Skeletal muscle tissue (tissue), 4 donors: ENCODE measurements around the gene SERPINE1. TPM values are rescaled to one million over a fixed set of nuclear protein-coding genes. Genes with fewer than 3 reads are reported as not detected.
"Not testable (repeated sequence)": the region's sequence is repeated elsewhere in the genome, so short reads cannot be mapped to it uniquely, and the experiment has no call there.

Source experiments
- H3K27ac ChIP-seq: one replicate; pipeline ENCODE4 v1.7.0; 2013; ENCODE audit warnings: mild to moderate bottlenecking, low read depth, low read length, inconsistent platforms
- H3K27me3 ChIP-seq, 3 donors: one replicate each; pipeline ENCODE4 v1.7.0; 2013; ENCODE audit warnings: low read length in 3 of 3; ENCODE audit not compliant: control insufficient read depth in 3 of 3, insufficient read depth in 3 of 3
- H3K36me3 ChIP-seq, 3 donors: one replicate each; pipeline ENCODE4 v1.7.0; 2013; ENCODE audit warnings: low read length in 3 of 3; ENCODE audit not compliant: control insufficient read depth in 3 of 3, insufficient read depth in 3 of 3
- H3K4me1 ChIP-seq, 3 donors: one replicate each; pipeline ENCODE4 v1.7.0; 2013; ENCODE audit warnings: low read length in 3 of 3, mild to moderate bottlenecking in 3 of 3; ENCODE audit not compliant: control insufficient read depth in 3 of 3, insufficient read depth in 3 of 3
- H3K4me3 ChIP-seq, 3 donors: one replicate each; pipeline ENCODE4 v1.7.0; 2013; ENCODE audit warnings: low read length in 3 of 3
- H3K9ac ChIP-seq, 3 donors: one replicate each; pipeline ENCODE4 v1.7.0; 2013; ENCODE audit warnings: low read length in 3 of 3, mild to moderate bottlenecking in 3 of 3, moderate library complexity in 2 of 3, low read depth in 1 of 3
- H3K9me3 ChIP-seq, 3 donors: one replicate each; pipeline ENCODE4 v1.7.0; 2013; ENCODE audit warnings: low read length in 3 of 3; ENCODE audit not compliant: control insufficient read depth in 3 of 3
- total RNA-seq: library from RNA; depleted of rRNA; stranded (reverse); fragments of >200 nt; gene quantifications from one replicate; pipeline ENCODE4 v1.2.3, GENCODE V29; 2014
- donor health status: Osteomylitis.

The SERPINE1 gene
- total RNA-seq, 1 donor from 2014 or later = 2.1 TPM

DNA sequence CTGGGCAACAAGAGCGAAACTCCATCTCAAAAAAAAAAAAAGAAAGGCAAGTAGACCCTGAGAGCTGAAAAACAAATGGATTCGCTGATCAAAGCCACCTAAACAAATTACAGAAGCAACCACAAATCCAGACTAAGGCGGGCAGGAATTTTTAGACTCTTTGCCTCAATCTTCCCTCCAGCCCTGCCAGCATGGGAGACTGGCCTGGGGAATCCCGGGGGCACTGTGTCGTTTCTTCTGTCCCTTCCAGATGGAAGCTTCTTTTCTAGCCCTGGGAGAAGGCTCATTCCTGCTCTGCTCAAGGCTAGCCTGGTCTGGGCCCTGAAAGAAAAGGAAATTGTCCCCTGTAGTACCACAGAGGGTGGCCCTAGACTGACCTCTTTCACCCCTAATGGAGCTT is 15.6 kb upstream of the SERPINE1 start:
- H3K4me1 ChIP-seq = peaks cover 7 to 12% (median 11%) of the 10 kb centered on the region in 3 donors
- H3K36me3 ChIP-seq = no peaks in the 10 kb centered on the region
- no peak overlapping the region for H3K9ac ChIP-seq
- H3K27ac ChIP-seq = no peak overlapping the region
- no peak overlapping the region for H3K4me3 ChIP-seq
- no peaks in the 10 kb centered on the region for H3K9me3 ChIP-seq
- no peaks in the 10 kb centered on the region for H3K27me3 ChIP-seq

DNA sequence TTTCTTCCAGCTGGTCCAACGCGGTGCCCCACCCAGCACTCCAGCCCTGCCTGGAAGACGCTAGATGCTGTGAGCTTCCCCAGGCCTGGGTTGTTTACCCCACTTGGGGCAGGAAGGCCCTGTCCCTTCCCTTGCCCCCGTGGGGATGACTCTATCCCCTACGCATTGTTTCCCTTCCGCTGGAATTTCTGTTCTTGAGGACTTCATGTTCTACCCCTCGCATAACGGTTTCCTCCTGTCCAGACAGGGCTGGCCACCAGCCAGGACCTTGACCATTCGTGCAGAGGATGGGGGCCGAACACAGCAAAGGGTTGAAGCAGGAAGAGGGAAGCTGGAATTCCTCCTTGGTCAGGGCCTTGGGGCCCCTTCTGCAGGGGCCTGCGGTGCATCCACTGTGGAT is 14.7 kb upstream of the SERPINE1 start:
- Histone ChIP-seq H3K36me3 (no peaks in the 10 kb centered on the region), H3K27ac (peak overlapping the region; percentile 36), H3K4me3 (no peak overlapping the region), H3K4me1 (peaks cover 7 to 12% (median 11%) of the 10 kb centered on the region in 3 donors), H3K9me3 (no peaks in the 10 kb centered on the region), H3K9ac (peak overlapping the region in 1 of 3 donors; percentile 2), H3K27me3 (no peaks in the 10 kb centered on the region)

DNA sequence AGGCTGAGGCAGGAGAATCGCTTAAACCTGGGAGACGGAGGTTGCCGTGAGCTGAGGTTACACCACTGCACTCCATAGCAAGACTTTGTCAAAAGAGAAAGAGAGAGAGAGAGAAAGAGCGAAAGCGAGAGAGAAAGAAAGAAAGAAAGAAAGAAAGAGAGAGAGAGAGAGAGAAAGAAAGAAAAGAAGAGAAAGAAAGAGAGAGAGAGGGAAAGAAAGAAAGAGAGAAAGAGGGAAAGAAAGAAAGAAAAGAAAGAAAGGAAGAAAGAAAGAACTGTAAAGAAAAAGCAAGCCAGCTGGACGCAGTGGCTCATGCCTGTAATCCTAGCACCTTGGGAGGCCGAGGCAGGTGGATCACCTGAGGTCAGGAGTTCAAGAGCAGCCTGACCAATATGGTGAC is 13.8 kb upstream of the SERPINE1 start:
- H3K27me3 ChIP-seq, H3K9me3 ChIP-seq, H3K27ac ChIP-seq, H3K36me3 ChIP-seq, H3K4me3 ChIP-seq, H3K9ac ChIP-seq: not testable (repeated sequence)
- peaks cover 7 to 16% (median 12%) of the 10 kb centered on the region in 3 donors for H3K4me1 ChIP-seq

DNA sequence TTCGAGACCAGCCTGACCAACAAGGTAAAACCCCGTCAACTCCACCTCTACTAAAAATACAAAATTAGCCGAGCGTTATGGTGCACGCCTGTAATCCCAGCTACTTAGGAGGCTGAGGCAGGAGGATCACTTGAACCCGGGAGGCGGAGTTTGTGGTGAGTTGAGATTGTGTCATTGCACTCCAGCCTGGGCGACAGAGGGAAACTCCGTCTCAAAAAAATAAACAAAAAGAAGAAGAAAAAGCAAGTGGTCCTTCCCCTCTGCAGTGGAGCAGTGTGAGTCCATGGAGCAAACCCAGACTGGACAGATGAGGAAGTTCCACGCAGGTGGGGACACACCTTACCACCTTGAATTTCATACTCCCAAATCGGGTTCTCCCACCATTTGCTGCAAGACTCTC is 13.1 kb upstream of the SERPINE1 start:
- Histone ChIP-seq H3K9me3 (no peaks in the 10 kb centered on the region), H3K27me3 (no peaks in the 10 kb centered on the region), H3K9ac (no peak overlapping the region), H3K4me1 (peaks cover 7 to 14% (median 9%) of the 10 kb centered on the region in 3 donors), H3K4me3 (no peak overlapping the region), H3K36me3 (no peaks in the 10 kb centered on the region), H3K27ac (no peak overlapping the region)

DNA sequence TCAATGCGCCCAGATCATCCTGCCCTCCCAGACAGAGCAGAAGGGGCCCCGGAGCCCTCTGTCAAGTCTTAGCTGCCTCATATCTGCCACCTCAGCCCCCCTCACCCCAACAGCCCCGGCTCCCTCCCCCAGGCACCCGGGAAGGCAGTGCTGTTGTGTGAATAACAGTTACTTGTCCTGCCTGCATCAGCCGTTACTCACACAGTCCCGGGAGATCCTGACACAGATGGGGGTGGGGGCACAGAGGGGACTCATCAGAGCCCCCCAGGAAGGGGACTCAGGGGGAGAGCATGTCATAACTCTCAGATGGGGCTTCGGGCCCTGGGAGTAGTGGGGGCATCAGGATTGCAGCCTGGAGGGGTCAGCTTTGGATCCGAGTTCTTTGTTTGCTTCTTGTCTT is 12.4 kb upstream of the SERPINE1 start:
- Histone ChIP-seq H3K4me3 (no peak overlapping the region), H3K27ac (no peak overlapping the region), H3K9ac (no peak overlapping the region), H3K4me1 (peaks cover 3 to 9% (median 6%) of the 10 kb centered on the region in 3 donors), H3K27me3 (no peaks in the 10 kb centered on the region), H3K9me3 (no peaks in the 10 kb centered on the region), H3K36me3 (no peaks in the 10 kb centered on the region)

DNA sequence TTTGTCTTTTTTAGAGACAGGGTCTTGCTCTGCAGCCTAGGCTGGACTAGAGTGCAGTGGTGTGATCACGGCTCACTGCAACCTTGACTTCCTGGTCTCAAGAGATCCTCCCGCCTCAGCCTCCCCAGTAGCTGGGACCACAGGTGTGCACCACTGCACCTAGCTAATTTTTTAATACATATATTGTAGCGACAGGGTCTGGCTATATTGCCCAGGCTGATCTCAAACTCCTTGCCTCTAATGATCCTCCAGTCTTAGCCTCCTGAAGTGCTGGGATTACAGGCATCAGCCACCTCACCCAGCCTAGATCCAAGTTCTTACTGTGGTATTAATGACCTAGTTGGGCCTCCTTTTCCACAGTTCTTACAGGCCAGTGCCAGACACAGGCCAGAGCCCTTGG is 11.7 kb upstream of the SERPINE1 start:
- H3K27ac ChIP-seq = no peak overlapping the region
- no peaks in the 10 kb centered on the region for H3K36me3 ChIP-seq
- peaks cover 3 to 9% (median 6%) of the 10 kb centered on the region in 3 donors for H3K4me1 ChIP-seq
- no peaks in the 10 kb centered on the region for H3K27me3 ChIP-seq
- H3K9ac ChIP-seq = no peak overlapping the region
- H3K4me3 ChIP-seq = no peak overlapping the region
- H3K9me3 ChIP-seq = no peaks in the 10 kb centered on the region

DNA sequence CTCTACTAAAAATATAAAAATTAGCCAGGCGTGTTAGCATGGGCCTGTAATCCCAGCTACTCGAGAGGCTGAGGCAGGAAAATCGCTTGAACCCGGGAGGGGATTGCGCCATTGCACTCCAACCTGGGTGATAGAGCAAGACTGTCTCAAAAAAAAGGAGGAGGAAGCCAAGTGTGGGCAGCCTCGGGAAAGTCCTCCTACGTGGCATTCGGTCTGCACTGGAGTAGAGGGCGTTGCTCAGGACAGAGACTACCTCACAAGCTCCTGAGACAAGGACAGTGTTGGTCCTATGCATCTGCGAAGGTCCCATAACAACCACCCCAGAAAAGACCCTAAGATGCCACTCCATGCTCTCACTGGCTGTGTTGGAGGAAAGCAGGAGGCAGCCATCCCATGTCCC is 10.0 kb upstream of the SERPINE1 start:
- peaks cover 6 to 9% (median 7%) of the 10 kb centered on the region in 3 donors for H3K4me1 ChIP-seq
- H3K36me3 ChIP-seq = no peaks in the 10 kb centered on the region
- H3K9me3 ChIP-seq = no peaks in the 10 kb centered on the region
- H3K9ac ChIP-seq = no peak overlapping the region
- peak overlapping the region; percentile 18 for H3K27ac ChIP-seq
- H3K27me3 ChIP-seq = no peaks in the 10 kb centered on the region
- H3K4me3 ChIP-seq = no peak overlapping the region

DNA sequence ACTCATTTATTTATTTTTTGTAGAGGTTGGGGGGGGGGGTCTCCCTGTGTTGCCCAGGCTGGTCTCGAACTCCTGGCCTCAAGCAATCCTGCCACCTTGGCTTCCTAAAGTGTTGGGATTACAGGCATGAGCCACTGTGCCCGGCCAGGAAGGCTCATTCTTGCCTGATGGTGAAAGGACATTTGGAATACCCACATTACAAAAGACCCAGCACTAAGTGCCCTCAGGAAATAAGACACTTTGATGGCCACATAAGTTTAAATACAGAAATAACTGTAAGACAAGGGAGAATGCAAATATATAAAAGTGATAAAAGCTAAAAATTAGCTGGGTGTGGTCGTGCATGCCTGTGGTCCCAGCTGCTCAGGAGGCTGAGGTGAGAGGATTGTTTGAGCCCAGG is 8.0 kb upstream of the SERPINE1 start:
- no peaks in the 10 kb centered on the region for H3K27me3 ChIP-seq
- H3K4me3 ChIP-seq = no peak overlapping the region
- peaks cover 10 to 12% (median 12%) of the 10 kb centered on the region in 3 donors for H3K4me1 ChIP-seq
- no peaks in the 10 kb centered on the region for H3K9me3 ChIP-seq
- H3K9ac ChIP-seq = no peak overlapping the region
- H3K27ac ChIP-seq = no peak overlapping the region
- no peaks in the 10 kb centered on the region for H3K36me3 ChIP-seq

DNA sequence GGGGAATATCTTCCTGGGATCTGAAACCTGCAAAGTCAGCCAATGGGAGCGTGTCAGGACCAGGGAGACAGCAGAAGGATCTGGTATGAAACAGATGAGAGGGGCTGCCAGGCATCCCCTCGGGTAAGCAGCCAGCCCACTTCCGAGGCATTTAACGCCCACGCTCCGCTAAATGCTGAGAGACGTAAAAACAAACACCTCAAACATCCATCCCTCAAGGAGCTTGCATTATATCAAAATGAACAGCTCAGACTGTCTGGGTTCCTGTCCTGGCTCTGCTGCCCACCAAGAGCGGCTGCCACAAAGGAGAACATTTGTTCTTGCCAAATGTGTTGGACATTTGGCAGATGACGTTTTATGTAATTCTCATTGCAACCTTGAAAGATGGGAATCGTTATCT is 7.0 kb upstream of the SERPINE1 start:
- Histone ChIP-seq H3K4me3 (no peak overlapping the region), H3K4me1 (peaks cover 14 to 18% (median 17%) of the 10 kb centered on the region in 3 donors), H3K9ac (no peak overlapping the region), H3K36me3 (no peaks in the 10 kb centered on the region), H3K9me3 (no peaks in the 10 kb centered on the region), H3K27ac (no peak overlapping the region), H3K27me3 (peaks cover 0 to under 1% (median 0%) of the 10 kb centered on the region in 3 donors)

DNA sequence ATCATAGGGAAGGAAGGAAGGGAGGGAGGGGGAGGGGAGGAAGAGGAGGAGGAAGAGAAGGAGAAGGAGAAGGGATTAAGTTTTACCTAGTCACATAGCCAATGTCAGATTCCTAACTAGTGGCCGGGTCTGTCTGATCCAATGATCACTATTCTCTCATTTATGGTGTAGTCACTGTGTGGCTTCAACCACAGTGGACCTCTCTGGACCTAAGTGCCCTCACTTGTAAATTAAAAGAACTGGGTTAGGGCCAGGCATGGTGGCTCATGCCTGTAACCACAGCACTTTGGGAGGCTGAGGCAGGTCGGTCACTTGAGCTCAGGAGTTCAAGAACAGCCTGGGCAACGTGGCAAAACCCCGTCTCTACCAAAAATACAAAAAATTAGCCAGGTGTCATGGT is 6.6 kb upstream of the SERPINE1 start:
- Histone ChIP-seq H3K4me3 (no peak overlapping the region), H3K36me3 (no peaks in the 10 kb centered on the region), H3K4me1 (peaks cover 15 to 21% (median 20%) of the 10 kb centered on the region in 3 donors), H3K9me3 (no peaks in the 10 kb centered on the region), H3K9ac (no peak overlapping the region), H3K27ac (no peak overlapping the region), H3K27me3 (peaks cover 0 to 3% (median under 1%) of the 10 kb centered on the region in 3 donors)

DNA sequence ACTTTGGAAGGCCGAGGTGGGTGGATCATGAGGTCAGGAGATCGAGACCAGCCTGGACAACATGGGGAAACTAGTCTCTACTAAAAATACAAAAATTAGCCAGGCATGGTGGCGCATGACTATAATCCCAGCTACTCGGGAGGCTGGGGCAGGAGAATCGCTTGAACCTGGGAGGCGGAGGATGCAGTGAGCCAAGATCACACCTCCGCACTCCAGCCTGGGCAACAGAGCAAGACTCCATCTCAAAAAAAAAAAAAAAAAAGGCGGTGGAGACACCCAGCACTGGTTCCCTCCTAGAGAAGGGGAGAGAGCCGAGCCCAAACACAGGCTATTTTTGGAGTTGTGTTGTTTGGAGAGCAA is 5.3 kb upstream of the SERPINE1 start:
- not testable (repeated sequence) for H3K27me3 ChIP-seq, H3K36me3 ChIP-seq, H3K9me3 ChIP-seq
- Histone ChIP-seq H3K4me3 (peak overlapping the region; percentile 60 to 72 (median 70)), H3K4me1 (peaks cover 26 to 32% (median 27%) of the 10 kb centered on the region in 3 donors), H3K27ac (peak overlapping the region; percentile 83), H3K9ac (peak overlapping the region; percentile 44 to 81 (median 76))
